Measurements from ENCODE around the gene GLI3. TPM values are rescaled to one million over a fixed set of nuclear protein-coding genes. Genes with fewer than 3 reads are reported as not detected.

Gene GLI3
- total and polyA plus RNA-seq, 10 of the 15 experiments (the other 5 are each of a cell fraction or from before 2014, with no cell fraction given) = 0.01 TPM; not detected in 8

GRCh38 chr7:42022791-42023190 is 214.2 kb downstream of the GLI3 start (continued):
- TF ChIP-seq ZNF384 (IDR thresholded peaks at IDR 0.05; ENCODE audit: borderline replicate concordance, low read depth, low read length) (no peak), LARP7 (IDR thresholded peaks at IDR 0.05) (no peak), RFX5 (IDR thresholded peaks at IDR 0.05; ENCODE audit: low read depth, low read length) (no peak)

- FAIRE-seq (no peak), DNase-seq (ENCODE audit: low read depth, low spot score) (no peak), ATAC-seq (no peak)
- CTCF ChIA-PET = no interaction called here
- Histone ChIP-seq H4K20me1 (ENCODE audit: control insufficient read depth, insufficient read depth) (no peaks in the 10 kb centered on the region), H3K4me2 (ENCODE audit: control insufficient read depth, insufficient read depth) (no peak overlapping the region), H3K9ac (ENCODE audit: control insufficient read depth, insufficient read depth, low read length) (no peak overlapping the region), H3K27me3 (replicated peaks in 1 of 2; ENCODE audit: control insufficient read depth in 2 of 2, insufficient read depth in 2 of 2, low read length in 1 of 2) (no peaks in the 10 kb centered on the region; a peak in 2 of 4 replicates), H3K79me2 (ENCODE audit: control insufficient read depth, insufficient read depth, low read length) (no peaks in the 10 kb centered on the region), H3K4me1 (ENCODE audit: control insufficient read depth, insufficient read depth, low read length) (0 out of 2 replicates have a peak, but pooled peaks cover 3% of the 10 kb centered on the region), H3K36me3 (ENCODE audit: control insufficient read depth in 2 of 2, insufficient read depth in 2 of 2, low read length in 1 of 2) (no peaks in the 10 kb centered on the region), H3K27ac (ENCODE audit: control insufficient read depth, insufficient read depth) (no peak overlapping the region), H3K4me3 (no peak overlapping the region), H2AFZ (ENCODE audit: control insufficient read depth, low read depth, low read length) (no peak overlapping the region), H3K9me3 (replicated peaks; ENCODE audit: control insufficient read depth, insufficient read depth, low read length) (no peaks in the 10 kb centered on the region)
- BruUV-seq (replicated peaks) = no TSS peak
- WGBS (ENCODE audit: insufficient coverage, insufficient replicate concordance, low lambda C conversion rate, missing lambda C conversion rate) = 69% methylated on average over 6 of the region's 6 CpGs
- RAD21 ChIA-PET (ENCODE audit: unreplicated experiment) = no interaction called here
- in situ Hi-C loops (cut with MboI) = no loop called here
- SMC1A ChIA-PET (ENCODE audit: uncharacterized antibody, unreplicated experiment) = no interaction called here
- intact Hi-C loops (cut with micrococcal nuclease; ENCODE audit: unreplicated experiment) = no loop called here
- POLR2A ChIA-PET = no interaction called here
- TF ChIP-seq CEBPB (IDR thresholded peaks at IDR 0.05; ENCODE audit: borderline replicate concordance in 1 of 2, low read depth in 2 of 2, low read length in 2 of 2) = no peak
- TF ChIP-seq BCLAF1 (IDR thresholded peaks at IDR 0.05) = no peak
- no peak for TF ChIP-seq ZBTB33 (IDR thresholded peaks at IDR 0.05)
- TF ChIP-seq CBX3 (IDR thresholded peaks at IDR 0.05; ENCODE audit: borderline replicate concordance, low read depth) = no peak
- no peak for TF ChIP-seq TCF3 (IDR thresholded peaks at IDR 0.05; ENCODE audit: borderline replicate concordance, insufficient read depth, low read depth, low read length)
- TF ChIP-seq YBX1 (IDR thresholded peaks at IDR 0.05) = no peak
- no peak for TF ChIP-seq CHD1 (IDR thresholded peaks at IDR 0.05; ENCODE audit: low read depth, low read length)
- no peak for TF ChIP-seq ZNF274 (IDR thresholded peaks at IDR 0.05; ENCODE audit: insufficient read depth, insufficient read length)
- no peak for TF ChIP-seq ASH2L (IDR thresholded peaks at IDR 0.05; ENCODE audit: borderline replicate concordance, low read depth)
- TF ChIP-seq REST (IDR thresholded peaks at IDR 0.05; ENCODE audit: low read depth, low read length) = no peak
- TF ChIP-seq RUNX3 (IDR thresholded peaks at IDR 0.05; ENCODE audit: low read length) = no peak
- TF ChIP-seq KDM1A (IDR thresholded peaks at IDR 0.05; ENCODE audit: borderline replicate concordance) = no peak
Measured at GRCh38 chr7:42022056-42022455, 215.0 kb downstream of the GLI3 start.

All from GM12878 (cell line).